ENCODE data around the gene HDAC10. TPM values are rescaled to one million over a fixed set of nuclear protein-coding genes. Genes with fewer than 3 reads are reported as not detected.

Gene HDAC10
- total RNA-seq, 1 donor from 2014 or later: 17.7 TPM

DNA sequence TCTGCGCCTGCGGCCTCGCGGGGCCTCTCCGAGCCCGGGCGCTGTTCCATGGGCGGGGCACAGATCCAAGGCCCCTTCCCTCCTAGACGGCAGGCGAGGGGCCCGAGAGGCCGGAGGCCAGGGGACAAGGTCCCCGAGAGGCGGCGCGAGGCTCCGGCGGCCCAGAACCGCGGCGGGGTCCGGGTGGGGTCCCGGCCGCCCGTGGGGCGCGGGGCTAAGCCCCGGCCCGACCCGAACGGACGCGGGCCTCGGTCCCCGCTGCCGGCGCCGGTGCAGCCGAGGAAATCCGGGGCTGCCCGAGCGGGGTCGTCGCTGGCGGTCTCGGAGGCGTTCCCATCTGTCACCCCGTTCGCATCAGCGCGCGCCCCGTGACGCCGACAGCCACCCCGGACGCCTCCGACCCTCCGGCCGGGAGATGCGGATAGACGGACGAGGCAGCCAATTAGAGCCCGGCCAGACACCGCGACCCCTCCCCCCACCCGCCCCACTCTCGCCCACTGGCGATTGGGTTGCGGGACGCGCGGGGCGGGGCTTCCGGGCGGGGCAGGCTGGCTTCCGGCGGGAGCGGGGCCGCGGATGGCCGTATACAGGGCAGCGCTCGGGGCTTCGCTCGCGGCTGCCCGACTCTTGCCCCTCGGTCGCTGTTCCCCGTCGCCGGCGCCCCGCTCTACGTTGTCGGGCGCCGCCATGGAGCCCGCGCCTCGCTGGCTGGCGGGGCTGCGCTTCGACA, 50.4 kb downstream of the HDAC10 start, which contains the start of gene SELENOO:
Gene SELENOO (plus strand): TSS at position 551 of the 730 bp plus-strand sequence. CDS start 26 bp downstream, at position 577.
- peak; percentile 85 for ATAC-seq

DNA sequence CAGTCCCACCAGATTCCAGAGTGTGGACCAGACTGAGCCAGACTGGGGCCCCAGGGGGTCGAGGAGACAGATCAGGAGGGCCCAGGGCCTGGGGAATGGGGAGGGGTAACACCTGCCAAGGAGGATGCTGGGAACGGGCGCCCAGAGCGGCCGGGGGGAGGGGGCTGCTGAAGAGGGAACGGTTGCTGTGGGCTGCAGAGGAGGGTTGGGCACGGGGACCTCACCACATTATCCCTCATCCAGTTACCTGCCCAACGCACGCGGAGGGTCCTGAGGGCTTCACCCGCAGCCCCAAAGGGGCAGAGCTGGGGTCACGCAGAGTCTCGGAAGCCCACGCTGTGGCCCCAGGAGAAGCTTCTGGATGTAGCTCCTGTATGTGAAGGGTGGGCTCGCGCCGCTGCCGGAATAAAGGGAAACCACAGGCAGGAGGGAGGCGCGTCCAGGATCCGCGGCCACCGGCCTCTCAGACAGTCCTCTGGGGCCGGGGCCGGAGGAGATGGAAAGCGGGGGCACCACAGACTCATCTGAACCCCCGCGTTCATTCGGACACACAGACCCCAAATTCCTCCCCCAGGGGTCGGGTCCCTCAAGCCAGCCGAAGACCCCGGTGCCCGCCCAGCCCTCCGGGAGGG, 51.1 kb downstream of the HDAC10 start:
- ATAC-seq: peak; percentile 3

DNA sequence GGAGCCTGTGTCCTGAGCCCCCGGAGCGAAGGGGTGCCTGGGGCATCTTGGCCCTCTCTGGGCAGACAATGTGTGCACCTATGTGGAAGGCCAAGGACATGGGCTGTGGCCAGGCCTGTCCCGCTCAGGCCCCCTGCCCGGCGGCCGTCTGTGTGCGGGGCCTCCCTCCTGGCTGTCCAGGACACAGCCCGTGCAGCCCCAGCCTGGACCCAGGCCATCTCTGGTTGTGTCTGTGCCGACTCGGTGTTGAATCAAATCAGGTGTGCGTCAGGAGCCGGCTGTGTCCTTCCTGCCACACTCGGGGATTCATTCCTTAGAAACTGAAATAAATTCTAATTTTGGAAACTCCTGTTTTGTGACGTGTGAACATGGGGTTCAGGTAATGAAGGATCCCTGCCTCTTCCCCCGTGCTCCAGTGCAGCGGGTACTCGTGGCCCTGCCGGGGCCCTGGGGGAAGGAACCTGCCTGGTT, 51.8 kb downstream of the HDAC10 start:
- ATAC-seq: no peak

DNA sequence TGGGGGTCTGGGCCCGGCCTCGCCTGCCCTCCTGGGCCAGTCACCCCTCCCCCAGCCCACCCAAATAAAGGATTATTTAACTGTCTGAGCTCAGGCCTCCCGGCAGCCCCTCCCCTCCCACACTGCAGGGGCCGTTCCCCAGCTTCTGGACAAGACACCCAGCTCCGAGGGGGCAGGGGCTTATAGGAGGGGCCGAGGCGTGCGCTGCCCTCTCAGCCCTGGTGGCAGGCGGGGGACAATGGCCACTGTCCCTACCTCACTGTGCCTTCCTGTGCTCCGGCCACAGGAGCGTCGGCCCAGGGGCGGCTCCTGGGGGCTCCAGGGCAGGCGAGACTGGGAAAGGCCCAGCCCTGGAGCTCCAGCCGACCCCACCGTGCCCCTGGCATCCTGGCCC, 52.4 kb downstream of the HDAC10 start:
- ATAC-seq: no peak

- no peak for ATAC-seq
Observed at GRCh38 chr22:50197856-50198623, 53.0 kb downstream of the HDAC10 start.

GRCh38 chr22:50197000-50197800, 53.9 kb downstream of the HDAC10 start:
- ATAC-seq: no peak

DNA sequence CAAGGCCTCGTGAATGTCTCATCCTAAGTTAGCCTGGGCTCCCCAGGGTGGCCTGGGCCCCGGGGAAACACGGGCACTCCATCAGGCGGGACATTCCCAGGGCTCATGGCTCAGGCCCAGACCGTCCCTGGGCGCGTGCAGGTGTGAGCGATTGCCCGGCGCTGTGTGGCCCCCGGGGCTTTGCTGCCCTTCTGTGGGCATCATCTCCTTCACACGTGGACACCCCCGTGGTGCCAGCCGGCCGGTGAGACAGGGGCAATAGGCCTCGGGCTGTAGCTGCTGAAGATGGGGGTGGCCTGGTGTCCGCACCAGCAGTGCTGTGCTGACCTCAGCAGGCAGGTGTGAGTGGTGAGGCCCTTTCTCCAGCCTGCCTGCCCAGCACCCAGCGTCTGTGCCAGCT, 54.8 kb downstream of the HDAC10 start:
- ATAC-seq: no peak

Other genes with a start within 250 kb of the HDAC10 start
- not detected for gene IL17REL, start 238.5 kb downstream of the HDAC10 start, total RNA-seq
- gene TTLL8, start 193.0 kb downstream of the HDAC10 start, total RNA-seq: not detected
- not detected for gene MLC1, start 165.8 kb downstream of the HDAC10 start, total RNA-seq
- gene MOV10L1, start 161.3 kb downstream of the HDAC10 start, total RNA-seq: 0.12 TPM
- 0.92 TPM for gene PANX2, start 80.5 kb downstream of the HDAC10 start, total RNA-seq
- gene TRABD, start 65.4 kb downstream of the HDAC10 start, total RNA-seq: 32.6 TPM
- gene SELENOO, start 50.3 kb downstream of the HDAC10 start, total RNA-seq: 13.3 TPM
- 14.8 TPM for gene TUBGCP6, start 6.2 kb downstream of the HDAC10 start, total RNA-seq
- gene MAPK12, start 10.4 kb upstream of the HDAC10 start, total RNA-seq: 2.6 TPM
- 5.8 TPM for gene MAPK11, start 19.1 kb upstream of the HDAC10 start, total RNA-seq
- gene PLXNB2, start 56.4 kb upstream of the HDAC10 start, total RNA-seq: 148 TPM
- 2.3 TPM for gene DENND6B, start 75.7 kb upstream of the HDAC10 start, total RNA-seq
- gene PPP6R2, start 92.1 kb upstream of the HDAC10 start, total RNA-seq: 29.3 TPM
- gene SBF1, start 223.8 kb upstream of the HDAC10 start, total RNA-seq: 55.0 TPM
- 11.7 TPM for gene ADM2, start 230.3 kb upstream of the HDAC10 start, total RNA-seq
- gene MIOX, start 235.6 kb upstream of the HDAC10 start, total RNA-seq: not detected